HuH-7 (cell line): ENCODE measurements around the gene NOX5.

ENCODE experiments used
- DNase-seq: peaks from one replicate; pipeline ENCODE4 v3.0.0; 2011; ENCODE audit warnings: low spot score

Gene NOX5

DNA sequence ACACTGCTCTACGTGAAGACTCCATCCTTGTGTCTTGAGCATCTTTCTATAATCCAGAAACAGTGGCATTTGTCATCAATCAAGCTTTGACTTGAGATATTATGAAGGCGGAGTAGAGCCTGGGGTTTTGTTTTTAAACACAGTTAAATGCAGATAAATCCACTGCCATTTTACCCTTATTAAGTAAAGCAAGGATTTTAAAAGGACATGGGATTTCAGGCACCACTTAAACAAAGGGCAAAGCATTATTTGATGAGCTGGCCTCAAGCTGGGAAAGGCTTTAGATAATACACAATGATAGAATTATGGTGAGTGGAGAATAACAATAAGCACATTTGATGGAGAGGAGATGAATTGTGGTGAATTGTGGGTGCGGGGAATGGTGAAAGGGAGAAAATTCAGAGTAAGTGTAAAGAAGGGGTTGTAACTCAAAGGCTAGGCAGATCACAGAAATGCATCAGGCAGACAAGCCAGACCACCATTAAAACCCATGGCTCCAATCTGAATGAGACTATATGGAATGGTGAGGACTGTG, 91.0 kb downstream of the NOX5 start:
- DNase-seq = no peak

GRCh38 chr15:69107025-69107620, 92.6 kb downstream of the NOX5 start:
- DNase-seq = no peak
